ENCODE measurements around the gene DOCK4.

DNA sequence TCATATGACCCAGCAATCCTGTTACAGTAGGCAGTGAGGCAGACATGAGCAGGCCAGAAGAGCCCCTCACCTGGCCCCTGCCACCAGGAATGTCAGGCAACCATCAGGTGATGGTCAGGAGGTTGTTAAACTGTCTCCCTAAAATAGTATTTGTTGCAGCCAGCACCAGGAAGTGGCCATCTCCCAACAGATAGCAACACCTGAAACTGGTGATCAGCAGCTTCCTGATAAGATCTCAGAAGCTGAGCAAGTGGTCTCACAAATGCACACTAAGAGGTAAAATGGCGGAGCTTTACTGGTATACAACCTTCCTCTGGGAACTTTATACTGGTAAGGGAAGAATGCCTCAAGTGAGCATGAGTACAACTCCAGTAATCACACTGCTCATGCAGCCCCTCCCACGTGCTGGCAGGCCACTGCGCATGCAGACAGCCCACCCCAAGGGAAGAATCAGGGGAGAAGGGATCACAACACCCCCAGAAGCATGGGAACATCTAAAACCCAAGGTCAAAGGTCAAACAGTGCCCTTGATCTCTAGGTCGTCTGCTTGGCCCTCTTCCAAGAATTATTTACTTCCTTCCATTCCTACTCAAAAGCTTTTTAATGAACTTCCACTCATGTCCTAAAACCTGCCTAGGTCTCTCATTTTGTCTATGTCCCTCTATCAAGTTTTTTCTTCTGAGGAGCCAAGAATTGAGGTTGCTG is 133.5 kb downstream of the DOCK4 start:
- TF ChIP-seq, protein P1, sequence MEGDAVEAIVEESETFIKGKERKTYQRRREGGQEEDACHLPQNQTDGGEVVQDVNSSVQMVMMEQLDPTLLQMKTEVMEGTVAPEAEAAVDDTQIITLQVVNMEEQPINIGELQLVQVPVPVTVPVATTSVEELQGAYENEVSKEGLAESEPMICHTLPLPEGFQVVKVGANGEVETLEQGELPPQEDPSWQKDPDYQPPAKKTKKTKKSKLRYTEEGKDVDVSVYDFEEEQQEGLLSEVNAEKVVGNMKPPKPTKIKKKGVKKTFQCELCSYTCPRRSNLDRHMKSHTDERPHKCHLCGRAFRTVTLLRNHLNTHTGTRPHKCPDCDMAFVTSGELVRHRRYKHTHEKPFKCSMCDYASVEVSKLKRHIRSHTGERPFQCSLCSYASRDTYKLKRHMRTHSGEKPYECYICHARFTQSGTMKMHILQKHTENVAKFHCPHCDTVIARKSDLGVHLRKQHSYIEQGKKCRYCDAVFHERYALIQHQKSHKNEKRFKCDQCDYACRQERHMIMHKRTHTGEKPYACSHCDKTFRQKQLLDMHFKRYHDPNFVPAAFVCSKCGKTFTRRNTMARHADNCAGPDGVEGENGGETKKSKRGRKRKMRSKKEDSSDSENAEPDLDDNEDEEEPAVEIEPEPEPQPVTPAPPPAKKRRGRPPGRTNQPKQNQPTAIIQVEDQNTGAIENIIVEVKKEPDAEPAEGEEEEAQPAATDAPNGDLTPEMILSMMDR (optimal IDR thresholded peaks at IDR 0.05 in 1 of 3, IDR thresholded peaks at IDR 0.05 in 1 of 3, conservative IDR thresholded peaks at IDR 0.05 in 1 of 3; ENCODE audit: extremely low read depth in 1 of 3, insufficient read depth in 2 of 3, low read length in 3 of 3), result no peak
- TF ChIP-seq EZH2 (IDR thresholded peaks at IDR 0.05; ENCODE audit: low read length), result no peak
